Mesothelial cell of epicardium (in vitro differentiated cells): Measurements from ENCODE around the gene COL23A1. TPM values are rescaled to one million over a fixed set of nuclear protein-coding genes. Genes with fewer than 3 reads are reported as not detected.

Source experiments
- DNase-seq, 2 experiments: peaks; one replicate each; pipeline ENCODE4 v3.0.0; 2021; ENCODE audit warnings: low spot score in 2 of 2; ENCODE audit not compliant: unreplicated experiment in 2 of 2
- H3K27ac Mint-ChIP-seq: 2 replicates; pipeline ENCODE4 v1.8.0; 2021; ENCODE audit warnings: mixed read lengths
- H3K27me3 Mint-ChIP-seq: 2 replicates; pipeline ENCODE4 v1.8.0; 2021; ENCODE audit warnings: low read depth, mixed read lengths
- H3K36me3 Mint-ChIP-seq: 2 replicates; pipeline ENCODE4 v1.8.0; 2021; ENCODE audit warnings: mixed read lengths
- H3K4me1 Mint-ChIP-seq: 2 replicates; pipeline ENCODE4 v1.8.0; 2021; ENCODE audit warnings: mixed read lengths
- H3K4me3 Mint-ChIP-seq: 2 replicates; pipeline ENCODE4 v1.8.0; 2021; ENCODE audit warnings: mild to moderate bottlenecking, moderate library complexity, mixed read lengths
- H3K9me3 Mint-ChIP-seq: 2 replicates; pipeline ENCODE4 v1.8.0; 2021; ENCODE audit warnings: mixed read lengths
- total RNA-seq: library from RNA; stranded (reverse); gene quantifications from 3 replicates; pipeline ENCODE4 v1.2.1, GENCODE V29; 2021
- TF ChIP-seq, protein P1 (sequence below): fragments of 200-600 bp; sonication (generic); IDR thresholded peaks from one replicate; pipeline ENCODE4 v1.5.0; 2021; ENCODE audit warnings: antibody characterized with exemption; ENCODE audit not compliant: unreplicated experiment

The COL23A1 gene
- total RNA-seq, 1 donor from 2014 or later: 13.6 TPM

DNA sequence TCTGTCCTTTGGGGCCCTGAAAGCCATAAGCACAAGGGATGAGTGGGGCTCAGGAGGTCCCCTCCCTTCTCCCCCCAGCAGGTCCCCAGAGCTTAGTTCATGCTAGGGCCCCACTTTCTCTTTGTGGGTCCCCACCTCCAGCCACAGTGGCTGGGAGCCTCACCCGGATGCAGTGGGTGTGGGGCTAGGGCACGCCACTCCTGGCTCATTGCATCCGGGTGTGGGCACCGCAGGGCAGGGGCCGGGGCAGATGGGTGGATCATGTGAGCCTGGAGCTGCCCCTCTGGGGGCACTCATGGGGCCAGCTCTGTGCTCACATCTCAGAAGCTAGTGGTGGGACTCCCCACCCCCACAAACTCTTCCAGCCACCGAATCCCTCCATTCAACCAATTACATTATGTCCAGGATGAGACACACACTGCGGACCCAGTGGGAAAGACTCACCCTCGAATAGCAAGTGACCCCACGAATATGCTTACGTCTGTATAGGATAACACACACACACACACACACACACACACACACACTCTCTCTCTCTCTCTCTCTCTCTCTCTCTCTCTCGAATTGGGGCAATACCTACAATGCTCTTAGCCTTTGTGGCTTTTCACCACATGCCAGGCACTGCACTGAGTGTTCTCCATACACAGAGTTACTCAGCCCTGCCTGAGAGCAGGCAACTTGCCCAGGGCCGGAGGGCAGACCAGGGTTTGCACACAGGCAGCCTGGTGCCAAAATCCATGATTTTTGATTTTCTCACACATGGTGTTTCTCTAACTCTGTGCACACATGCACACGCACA lies 340.8 kb downstream of the COL23A1 start:
- TF ChIP-seq, protein P1, sequence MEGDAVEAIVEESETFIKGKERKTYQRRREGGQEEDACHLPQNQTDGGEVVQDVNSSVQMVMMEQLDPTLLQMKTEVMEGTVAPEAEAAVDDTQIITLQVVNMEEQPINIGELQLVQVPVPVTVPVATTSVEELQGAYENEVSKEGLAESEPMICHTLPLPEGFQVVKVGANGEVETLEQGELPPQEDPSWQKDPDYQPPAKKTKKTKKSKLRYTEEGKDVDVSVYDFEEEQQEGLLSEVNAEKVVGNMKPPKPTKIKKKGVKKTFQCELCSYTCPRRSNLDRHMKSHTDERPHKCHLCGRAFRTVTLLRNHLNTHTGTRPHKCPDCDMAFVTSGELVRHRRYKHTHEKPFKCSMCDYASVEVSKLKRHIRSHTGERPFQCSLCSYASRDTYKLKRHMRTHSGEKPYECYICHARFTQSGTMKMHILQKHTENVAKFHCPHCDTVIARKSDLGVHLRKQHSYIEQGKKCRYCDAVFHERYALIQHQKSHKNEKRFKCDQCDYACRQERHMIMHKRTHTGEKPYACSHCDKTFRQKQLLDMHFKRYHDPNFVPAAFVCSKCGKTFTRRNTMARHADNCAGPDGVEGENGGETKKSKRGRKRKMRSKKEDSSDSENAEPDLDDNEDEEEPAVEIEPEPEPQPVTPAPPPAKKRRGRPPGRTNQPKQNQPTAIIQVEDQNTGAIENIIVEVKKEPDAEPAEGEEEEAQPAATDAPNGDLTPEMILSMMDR: no peak
- H3K4me1 Mint-ChIP-seq: no peaks in the 10 kb centered on the region
- H3K4me3 Mint-ChIP-seq: no peak overlapping the region
- no peak for DNase-seq
- H3K36me3 Mint-ChIP-seq: no peaks in the 10 kb centered on the region
- H3K27me3 Mint-ChIP-seq: peaks cover 3% of the 10 kb centered on the region
- no peak overlapping the region for H3K27ac Mint-ChIP-seq
- no peaks in the 10 kb centered on the region for H3K9me3 Mint-ChIP-seq

DNA sequence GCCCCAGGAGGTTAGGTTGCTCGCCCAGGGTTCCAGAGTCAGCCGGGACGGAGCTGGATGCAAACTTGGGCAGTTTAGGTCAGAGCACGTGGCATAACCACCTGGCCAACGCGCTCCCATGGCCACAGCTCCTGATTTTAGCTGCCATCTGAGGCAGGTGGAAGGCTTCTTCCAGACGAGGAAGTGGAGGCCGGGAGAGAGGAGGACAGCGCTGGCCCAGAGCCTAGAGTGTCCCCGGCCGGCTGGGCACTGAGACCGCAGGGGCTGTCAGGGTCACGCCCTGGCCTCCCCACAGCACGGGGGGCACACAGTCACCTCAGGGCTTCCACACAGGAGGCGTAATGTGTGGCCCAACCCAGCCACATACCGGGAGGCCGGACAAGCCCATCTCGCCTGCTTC lies 341.4 kb downstream of the COL23A1 start:
- no peak overlapping the region for H3K27ac Mint-ChIP-seq
- no peak overlapping the region for H3K4me3 Mint-ChIP-seq
- H3K27me3 Mint-ChIP-seq: peaks cover 3% of the 10 kb centered on the region
- no peaks in the 10 kb centered on the region for H3K9me3 Mint-ChIP-seq
- no peaks in the 10 kb centered on the region for H3K36me3 Mint-ChIP-seq
- no peaks in the 10 kb centered on the region for H3K4me1 Mint-ChIP-seq
- TF ChIP-seq, protein P1: no peak
- no peak for DNase-seq

DNA sequence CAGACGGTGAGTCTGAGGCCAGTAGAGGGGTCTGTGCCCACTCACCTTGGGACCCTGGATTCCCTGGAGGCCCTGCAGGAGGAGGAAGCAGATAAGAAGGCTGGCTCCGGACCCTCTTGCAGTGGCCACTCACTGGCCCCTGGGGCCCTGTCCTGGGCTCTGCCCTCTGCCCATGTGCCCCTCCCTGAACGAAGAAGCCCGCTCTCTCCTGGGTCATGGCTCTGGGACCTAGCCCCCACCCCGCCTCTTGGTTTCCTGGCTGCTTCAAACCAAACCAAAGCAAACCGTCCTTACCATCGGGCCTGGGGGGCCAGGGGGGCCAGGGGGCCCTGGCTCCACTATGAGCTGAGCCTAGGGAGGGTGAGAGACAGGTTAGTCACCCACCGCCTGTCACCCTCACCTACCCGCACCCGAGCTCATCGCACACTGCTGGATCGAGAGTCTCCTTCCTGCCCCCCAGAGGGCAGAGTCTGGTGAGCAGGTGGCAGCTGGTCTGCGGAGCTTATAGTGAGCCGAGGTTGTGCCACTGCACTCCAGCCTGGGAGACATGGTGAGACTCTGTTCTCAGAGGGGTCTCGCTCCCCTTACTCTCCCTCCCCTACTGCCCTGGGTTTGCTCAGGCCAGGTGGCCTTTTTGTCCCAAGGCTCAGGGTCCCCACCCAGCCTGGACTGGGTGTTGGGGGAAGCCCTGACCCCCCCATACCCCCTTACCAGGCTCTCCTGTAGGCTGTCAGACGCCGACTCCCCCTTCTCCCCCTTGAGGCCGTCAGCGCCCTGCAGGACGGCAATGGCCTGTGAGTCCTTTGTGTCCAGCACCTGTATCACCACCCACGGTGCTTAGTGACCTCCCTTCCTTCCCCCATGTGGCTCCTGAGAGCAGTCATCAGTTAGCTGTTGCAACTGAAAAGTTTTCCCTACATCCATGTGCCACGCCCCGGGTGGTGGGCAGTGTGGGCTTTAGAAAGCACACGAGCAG lies 342.4 kb downstream of the COL23A1 start:
- Mint-ChIP-seq H3K27ac (no peak overlapping the region), H3K4me1 (no peaks in the 10 kb centered on the region), H3K4me3 (no peak overlapping the region), H3K36me3 (no peaks in the 10 kb centered on the region), H3K9me3 (no peaks in the 10 kb centered on the region), H3K27me3 (peaks cover 3% of the 10 kb centered on the region)
- TF ChIP-seq, protein P1: no peak
- DNase-seq: no peak

DNA sequence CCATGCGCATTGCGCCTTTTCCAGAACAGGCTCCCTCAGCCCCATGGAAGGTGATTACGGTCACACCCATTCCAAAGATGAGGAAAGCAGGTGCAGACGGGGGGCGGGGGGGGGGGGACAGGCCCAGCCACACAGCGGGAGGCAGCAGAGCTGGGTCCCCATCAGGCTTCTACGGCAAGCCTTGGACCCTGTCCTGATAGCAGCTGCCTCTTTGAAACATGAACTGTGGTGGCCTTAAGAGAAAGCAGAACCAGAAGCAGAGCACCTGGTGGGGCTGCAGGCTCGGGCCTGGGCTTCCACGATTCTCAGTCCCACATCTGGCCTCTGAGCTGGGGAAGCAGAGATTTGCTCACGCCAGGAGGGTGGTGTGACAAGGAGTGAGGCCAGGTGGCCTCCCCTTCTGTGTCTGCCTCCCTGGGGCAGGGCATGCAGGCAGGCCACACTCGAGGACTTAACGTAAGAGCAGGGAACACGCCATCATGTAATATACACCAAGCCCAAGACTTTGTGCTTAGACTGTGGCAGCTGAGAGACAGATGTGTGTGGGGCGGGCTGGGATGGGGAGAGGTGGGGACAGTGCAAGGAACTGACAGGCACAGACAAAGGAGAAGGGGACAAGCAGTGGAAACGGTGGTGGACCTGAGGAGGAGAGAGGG lies 343.4 kb downstream of the COL23A1 start:
- peaks cover 3% of the 10 kb centered on the region for H3K27me3 Mint-ChIP-seq
- H3K36me3 Mint-ChIP-seq: no peaks in the 10 kb centered on the region
- H3K9me3 Mint-ChIP-seq: no peaks in the 10 kb centered on the region
- H3K4me1 Mint-ChIP-seq: no peaks in the 10 kb centered on the region
- no peak for DNase-seq
- H3K4me3 Mint-ChIP-seq: no peak overlapping the region
- TF ChIP-seq, protein P1: no peak
- no peak overlapping the region for H3K27ac Mint-ChIP-seq

DNA sequence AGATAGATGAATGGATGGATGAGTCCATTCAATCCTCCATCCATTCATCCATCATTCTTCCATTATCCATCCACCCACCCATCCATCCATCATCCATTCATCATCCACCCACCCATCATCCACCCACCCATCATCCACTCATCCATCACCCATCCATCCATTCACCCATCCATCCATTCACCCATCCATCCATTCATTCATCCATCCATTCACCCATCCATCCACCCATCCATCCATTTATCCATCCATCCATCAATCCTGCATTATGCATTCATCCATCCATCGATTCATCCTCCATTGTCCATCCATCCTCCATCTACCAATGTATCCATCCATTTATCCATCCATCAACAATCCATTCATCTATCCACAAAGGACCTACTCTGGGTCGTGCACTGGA lies 344.8 kb downstream of the COL23A1 start:
- H3K27ac Mint-ChIP-seq: no peak overlapping the region
- no peaks in the 10 kb centered on the region for H3K4me1 Mint-ChIP-seq
- H3K36me3 Mint-ChIP-seq: no peaks in the 10 kb centered on the region

More for the DNA sequence above, 344.8 kb downstream of the COL23A1 start:
- DNase-seq: no peak
- no peaks in the 10 kb centered on the region for H3K9me3 Mint-ChIP-seq
- H3K4me3 Mint-ChIP-seq: no peak overlapping the region
- TF ChIP-seq, protein P1: no peak
- peaks cover 3% of the 10 kb centered on the region for H3K27me3 Mint-ChIP-seq
